ENCODE data around the gene SBF2.
"Not testable (repeated sequence)": the region's sequence is repeated elsewhere in the genome, so short reads cannot be mapped to it uniquely, and the experiment has no call there.

Gene SBF2

GRCh38 chr11:10298342-10298741 is 4.3 kb upstream of the SBF2 start:
- DNase-seq, result no peak

GRCh38 chr11:10295064-10295901 is 1.3 kb upstream of the SBF2 start:
- no peak for DNase-seq

- peak; percentile 25 for DNase-seq
Measured at GRCh38 chr11:10294290-10294953, 403 bp upstream of the SBF2 start.

- DNase-seq, result no peak
Measured at GRCh38 chr11:10291801-10292638, 2.0 kb downstream of the SBF2 start.

- no peak for DNase-seq
Measured at GRCh38 chr11:10289765-10290380, 4.1 kb downstream of the SBF2 start.

GRCh38 chr11:10288881-10289764 is 4.9 kb downstream of the SBF2 start:
- DNase-seq, result no peak

- DNase-seq, result no peak
Measured at GRCh38 chr11:10287766-10288715, 6.0 kb downstream of the SBF2 start.

- no peak for DNase-seq
Measured at GRCh38 chr11:10287140-10287539, 6.9 kb downstream of the SBF2 start.

GRCh38 chr11:10285148-10285802 is 8.7 kb downstream of the SBF2 start:
- DNase-seq, result no peak

GRCh38 chr11:10283991-10284390 is 10.0 kb downstream of the SBF2 start:
- no peak for DNase-seq

- DNase-seq, result no peak
Measured at GRCh38 chr11:10282117-10282516, 11.9 kb downstream of the SBF2 start.

- DNase-seq, result no peak
Measured at GRCh38 chr11:10275714-10276113, 18.3 kb downstream of the SBF2 start.

- no peak for DNase-seq
Measured at GRCh38 chr11:10274726-10275125, 19.3 kb downstream of the SBF2 start.

- DNase-seq, result no peak
Measured at GRCh38 chr11:10273738-10274137, 20.3 kb downstream of the SBF2 start.

- DNase-seq, result no peak
Measured at GRCh38 chr11:10272132-10272531, 21.9 kb downstream of the SBF2 start.

- no peak for DNase-seq
Measured at GRCh38 chr11:10268746-10269488, 25.1 kb downstream of the SBF2 start.

GRCh38 chr11:10267821-10268220 is 26.2 kb downstream of the SBF2 start:
- DNase-seq, result no peak

- no peak for DNase-seq
Measured at GRCh38 chr11:10265936-10266335, 28.1 kb downstream of the SBF2 start.

- DNase-seq, result not testable (repeated sequence)
Measured at GRCh38 chr11:10264716-10265115, 29.3 kb downstream of the SBF2 start.
